GM19239 (cell line): ENCODE results near the gene LLGL2.
"Not testable (repeated sequence)": the region's sequence is repeated elsewhere in the genome, so short reads cannot be mapped to it uniquely, and the experiment has no call there.

Experiments used
- DNase-seq: peaks from one replicate; pipeline ENCODE4 v3.0.0; 2011; ENCODE audit warnings: low spot score; ENCODE audit not compliant: insufficient read length
- FAIRE-seq: peaks from 2 replicates; lab custom pipeline; 2011; peaks lifted over from hg19 to GRCh38; lab: Jason Lieb, UNC

LLGL2 gene

GRCh38 chr17:75524970-75525805 lies at the start of gene LLGL2:
Gene LLGL2, plus strand, starts transcription at chr17:75525697. Its CDS starts 17,730 bp downstream, at chr17:75543427.
- FAIRE-seq: peak; percentile 44
- peak; percentile 96 for DNase-seq

- DNase-seq (no peak), FAIRE-seq (no peak)
Observed at GRCh38 chr17:75475851-75476250, 49.6 kb upstream of the LLGL2 start.

GRCh38 chr17:75476271-75476671 lies 49.2 kb upstream of the LLGL2 start:
- FAIRE-seq (no peak), DNase-seq (no peak)

- no peak for FAIRE-seq
Observed at GRCh38 chr17:75476752-75477489, 48.6 kb upstream of the LLGL2 start.

GRCh38 chr17:75477490-75477862 lies 48.0 kb upstream of the LLGL2 start:
- not testable (repeated sequence) for DNase-seq, FAIRE-seq

More at GRCh38 chr17:75476752-75477489, 48.6 kb upstream of the LLGL2 start:
- no peak for DNase-seq

GRCh38 chr17:75478508-75478907 lies 47.0 kb upstream of the LLGL2 start:
- DNase-seq: no peak
- FAIRE-seq: no peak

GRCh38 chr17:75480281-75480680 lies 45.2 kb upstream of the LLGL2 start:
- FAIRE-seq (no peak), DNase-seq (no peak)

- no peak for DNase-seq
- FAIRE-seq: no peak
Observed at GRCh38 chr17:75481194-75482068, 44.1 kb upstream of the LLGL2 start.

GRCh38 chr17:75482098-75482942 lies 43.2 kb upstream of the LLGL2 start:
- no peak for FAIRE-seq
- no peak for DNase-seq

GRCh38 chr17:75485688-75486087 lies 39.8 kb upstream of the LLGL2 start:
- no peak for DNase-seq
- FAIRE-seq: no peak

- FAIRE-seq (no peak), DNase-seq (no peak)
Observed at GRCh38 chr17:75486151-75486550, 39.3 kb upstream of the LLGL2 start.

GRCh38 chr17:75486951-75487350 lies 38.5 kb upstream of the LLGL2 start:
- FAIRE-seq (peak; percentile 31), DNase-seq (no peak)

GRCh38 chr17:75487351-75488070 lies 38.0 kb upstream of the LLGL2 start:
- peak; percentile 95 for FAIRE-seq
- DNase-seq: peak; percentile 87

- DNase-seq (no peak), FAIRE-seq (no peak)
Observed at GRCh38 chr17:75488693-75489510, 36.6 kb upstream of the LLGL2 start.

GRCh38 chr17:75489511-75489955 lies 36.0 kb upstream of the LLGL2 start:
- DNase-seq: no peak
- no peak for FAIRE-seq

GRCh38 chr17:75490173-75490743 lies 35.2 kb upstream of the LLGL2 start:
- no peak for DNase-seq
- no peak for FAIRE-seq

- DNase-seq (no peak), FAIRE-seq (no peak)
Observed at GRCh38 chr17:75490953-75491649, 34.4 kb upstream of the LLGL2 start.
